ENCODE data around the gene HEMGN. TPM values are rescaled to one million over a fixed set of nuclear protein-coding genes. Genes with fewer than 3 reads are reported as not detected.

Gene HEMGN
- total and polyA plus RNA-seq, 2 of the 8 experiments (the other 6 are each of a cell fraction or from before 2014, with no cell fraction given), result not detected

GRCh38 chr9:97962575-97962974 lies 24.6 kb upstream of the HEMGN start (continued):
- TF ChIP-seq CHD7 (IDR thresholded peaks at IDR 0.05; ENCODE audit: insufficient replicate concordance, low read length) (no peak), ASH2L (IDR thresholded peaks at IDR 0.05; ENCODE audit: low read length) (no peak), RAD21 (IDR thresholded peaks at IDR 0.05 in 1 of 2, conservative IDR thresholded peaks at IDR 0.05 in 1 of 2; ENCODE audit: low read depth in 2 of 2, low read length in 2 of 2) (no peak), NRF1 (IDR thresholded peaks at IDR 0.05; ENCODE audit: low read depth, low read length) (no peak), KDM1A (IDR thresholded peaks at IDR 0.05; ENCODE audit: borderline replicate concordance, low read length) (no peak), TEAD4 (IDR thresholded peaks at IDR 0.05; ENCODE audit: low read depth, low read length) (no peak), ATF2 (IDR thresholded peaks at IDR 0.05; ENCODE audit: low read length) (no peak)
